Measurements from ENCODE around the gene STIM1. TPM values are rescaled to one million over a fixed set of nuclear protein-coding genes. Genes with fewer than 3 reads are reported as not detected.
"Not testable (repeated sequence)": the region's sequence is repeated elsewhere in the genome, so short reads cannot be mapped to it uniquely, and the experiment has no call there.

The STIM1 gene
- total and polyA plus RNA-seq, 4 donors = 32.1 to 51.5 (median 41.6) TPM

DNA sequence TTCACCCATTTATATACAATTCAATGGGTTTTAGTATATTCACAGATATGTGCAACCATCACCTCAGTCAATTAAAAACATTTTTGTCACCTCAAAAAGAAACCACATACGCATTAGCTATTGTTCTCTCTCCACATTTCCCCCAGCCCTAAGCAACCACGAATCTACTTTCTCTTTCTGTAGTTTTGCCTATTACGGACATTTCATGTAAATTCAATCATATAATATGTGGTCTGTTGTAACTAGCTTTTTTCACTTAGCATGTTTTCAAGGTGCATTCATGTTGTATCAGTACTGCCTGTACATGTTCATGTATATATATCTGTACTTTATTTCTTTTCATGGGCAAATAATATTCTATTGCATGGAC lies 134.4 kb downstream of the STIM1 start:
- no CpG with 5 or more reads among the region's 3 CpGs for WGBS (ENCODE audit: insufficient coverage)
- no peak overlapping the region for H3K27ac ChIP-seq (ENCODE audit: low read depth, low read length)
- no peak for DNase-seq (ENCODE audit: low read depth in 4 of 6, low spot score in 6 of 6)
- H3K36me3 ChIP-seq (ENCODE audit: control insufficient read depth, insufficient read depth, low read length) = no peaks in the 10 kb centered on the region
- H3K4me3 ChIP-seq (ENCODE audit: low read depth, low read length) = no peak overlapping the region
- H3K27me3 ChIP-seq (ENCODE audit: control insufficient read depth, insufficient read depth, low read length) = no peaks in the 10 kb centered on the region
- peaks cover 5% of the 10 kb centered on the region for H3K4me1 ChIP-seq (ENCODE audit: control insufficient read depth, insufficient read depth, low read length)
- no peaks in the 10 kb centered on the region for H3K9me3 ChIP-seq (ENCODE audit: control insufficient read depth, insufficient read depth, low read length)

DNA sequence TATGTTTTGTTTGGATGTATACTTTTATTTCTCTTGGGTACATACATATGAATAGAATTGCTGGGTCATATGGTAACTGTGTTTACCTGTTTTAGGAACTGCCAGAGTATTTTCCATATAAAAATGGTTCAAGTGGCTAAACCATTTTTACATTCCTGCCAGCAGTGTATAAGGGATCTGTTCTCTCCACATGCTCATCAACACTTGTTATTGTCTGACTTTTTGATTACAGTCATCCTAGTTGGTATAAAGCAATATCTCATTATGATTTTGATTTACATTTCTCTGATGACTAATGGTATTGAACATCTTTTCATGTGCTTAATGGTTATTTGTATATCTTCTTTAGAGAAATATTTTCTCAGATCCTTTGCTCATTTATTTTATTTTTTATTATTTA lies 134.9 kb downstream of the STIM1 start:
- DNase-seq (ENCODE audit: low read depth in 4 of 6, low spot score in 6 of 6) = no peak
- no peaks in the 10 kb centered on the region for H3K27me3 ChIP-seq (ENCODE audit: control insufficient read depth, insufficient read depth, low read length)
- H3K4me3 ChIP-seq (ENCODE audit: low read depth, low read length) = no peak overlapping the region
- peaks cover 5% of the 10 kb centered on the region for H3K4me1 ChIP-seq (ENCODE audit: control insufficient read depth, insufficient read depth, low read length)
- no peaks in the 10 kb centered on the region for H3K36me3 ChIP-seq (ENCODE audit: control insufficient read depth, insufficient read depth, low read length)
- no peak overlapping the region for H3K27ac ChIP-seq (ENCODE audit: low read depth, low read length)
- no peaks in the 10 kb centered on the region for H3K9me3 ChIP-seq (ENCODE audit: control insufficient read depth, insufficient read depth, low read length)

DNA sequence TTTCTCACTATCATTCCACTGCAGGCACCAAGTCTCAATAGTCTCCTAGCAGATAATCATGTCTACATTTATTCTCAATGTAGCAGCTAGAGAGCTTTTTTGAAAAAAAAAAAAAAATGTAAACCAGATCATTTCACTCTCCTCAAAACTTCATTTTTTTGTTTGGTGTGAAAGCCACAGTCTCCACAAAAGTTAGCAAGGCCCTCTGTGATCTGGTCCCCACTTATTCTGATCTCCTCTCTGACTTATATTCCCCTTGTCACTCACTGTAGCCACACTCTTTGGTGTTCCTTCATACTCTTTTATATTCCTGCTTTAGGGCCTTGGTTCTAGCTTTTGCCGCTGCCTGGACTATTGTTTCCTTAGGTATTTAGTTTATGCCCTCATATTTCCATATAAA lies 137.5 kb downstream of the STIM1 start:
- WGBS (ENCODE audit: insufficient coverage) = no CpG with 5 or more reads among the region's 1 CpG
- H3K27ac ChIP-seq (ENCODE audit: low read depth, low read length) = no peak overlapping the region
- H3K4me3 ChIP-seq (ENCODE audit: low read depth, low read length) = no peak overlapping the region
- H3K4me1 ChIP-seq (ENCODE audit: control insufficient read depth, insufficient read depth, low read length) = peaks cover 5% of the 10 kb centered on the region
- no peaks in the 10 kb centered on the region for H3K9me3 ChIP-seq (ENCODE audit: control insufficient read depth, insufficient read depth, low read length)
- no peaks in the 10 kb centered on the region for H3K27me3 ChIP-seq (ENCODE audit: control insufficient read depth, insufficient read depth, low read length)
- no peaks in the 10 kb centered on the region for H3K36me3 ChIP-seq (ENCODE audit: control insufficient read depth, insufficient read depth, low read length)
- no peak for DNase-seq (ENCODE audit: low read depth in 4 of 6, low spot score in 6 of 6)

DNA sequence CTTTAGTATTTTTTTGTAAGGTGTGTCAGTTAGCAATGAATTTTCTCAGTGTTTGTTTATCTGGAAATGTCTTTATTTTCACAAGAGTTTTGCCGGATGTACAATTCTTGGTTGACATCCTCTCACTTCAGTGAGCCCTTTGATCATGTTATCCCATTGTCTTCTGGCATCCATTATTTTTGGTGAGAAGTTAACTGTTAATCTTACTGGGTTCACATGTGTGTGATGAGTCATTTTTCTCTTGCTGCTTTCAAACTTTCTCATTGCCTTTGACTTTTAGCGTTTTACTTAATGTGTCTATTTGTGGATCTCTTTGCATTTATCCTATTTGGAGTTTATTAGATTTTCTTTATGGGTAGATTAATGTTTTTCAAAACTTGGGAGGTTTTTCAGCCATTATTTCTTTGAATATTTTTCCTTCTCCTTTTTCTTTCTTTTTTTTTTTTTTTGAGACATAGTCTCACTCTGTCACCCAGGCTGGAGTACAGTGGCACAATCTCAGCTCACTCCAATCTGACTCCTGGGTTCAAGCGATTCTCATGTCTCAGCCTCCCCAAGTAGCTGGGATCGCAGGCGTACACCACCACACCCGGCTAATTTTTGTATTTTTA lies 138.7 kb downstream of the STIM1 start:
- no peak for DNase-seq (ENCODE audit: low read depth in 4 of 6, low spot score in 6 of 6)
- WGBS (ENCODE audit: insufficient coverage) = no CpG with 5 or more reads among the region's 6 CpGs
- H3K4me1 ChIP-seq (ENCODE audit: control insufficient read depth, insufficient read depth, low read length) = peaks cover 4% of the 10 kb centered on the region

DNA sequence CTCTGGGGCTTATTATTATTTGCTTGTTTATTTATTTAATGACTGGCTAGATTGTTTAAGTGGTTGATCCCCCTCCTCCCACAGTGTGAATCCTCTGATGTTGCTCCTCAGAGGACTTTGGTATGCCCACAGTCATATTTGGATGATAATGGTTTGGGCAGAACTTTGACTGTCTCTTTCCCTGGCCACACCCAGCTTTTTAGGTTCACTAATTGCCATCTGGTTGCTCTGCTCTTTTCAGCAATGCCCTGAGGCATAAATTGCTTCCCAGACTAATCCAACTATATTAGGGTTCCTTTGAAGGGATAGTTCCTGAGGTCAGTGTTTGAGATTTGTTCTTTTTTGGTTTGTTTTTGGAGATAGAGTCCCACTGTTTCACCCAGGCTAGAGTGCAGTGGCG lies 139.8 kb downstream of the STIM1 start:
- Histone ChIP-seq H3K4me1 (ENCODE audit: control insufficient read depth, insufficient read depth, low read length) (no peaks in the 10 kb centered on the region), H3K27me3 (ENCODE audit: control insufficient read depth, insufficient read depth, low read length) (no peaks in the 10 kb centered on the region), H3K9me3 (ENCODE audit: control insufficient read depth, insufficient read depth, low read length) (no peaks in the 10 kb centered on the region), H3K27ac (ENCODE audit: low read depth, low read length) (no peak overlapping the region), H3K36me3 (ENCODE audit: control insufficient read depth, insufficient read depth, low read length) (no peaks in the 10 kb centered on the region), H3K4me3 (ENCODE audit: low read depth, low read length) (no peak overlapping the region)
- no peak for DNase-seq (ENCODE audit: low read depth in 4 of 6, low spot score in 6 of 6)
- WGBS (ENCODE audit: insufficient coverage) = no CpG with 5 or more reads among the region's 1 CpG

More for the DNA sequence above, 138.7 kb downstream of the STIM1 start:
- Histone ChIP-seq H3K36me3 (ENCODE audit: control insufficient read depth, insufficient read depth, low read length) (no peaks in the 10 kb centered on the region), H3K9me3 (ENCODE audit: control insufficient read depth, insufficient read depth, low read length) (no peaks in the 10 kb centered on the region), H3K27me3 (ENCODE audit: control insufficient read depth, insufficient read depth, low read length) (no peaks in the 10 kb centered on the region), H3K27ac (ENCODE audit: low read depth, low read length) (no peak overlapping the region), H3K4me3 (ENCODE audit: low read depth, low read length) (no peak overlapping the region)

DNA sequence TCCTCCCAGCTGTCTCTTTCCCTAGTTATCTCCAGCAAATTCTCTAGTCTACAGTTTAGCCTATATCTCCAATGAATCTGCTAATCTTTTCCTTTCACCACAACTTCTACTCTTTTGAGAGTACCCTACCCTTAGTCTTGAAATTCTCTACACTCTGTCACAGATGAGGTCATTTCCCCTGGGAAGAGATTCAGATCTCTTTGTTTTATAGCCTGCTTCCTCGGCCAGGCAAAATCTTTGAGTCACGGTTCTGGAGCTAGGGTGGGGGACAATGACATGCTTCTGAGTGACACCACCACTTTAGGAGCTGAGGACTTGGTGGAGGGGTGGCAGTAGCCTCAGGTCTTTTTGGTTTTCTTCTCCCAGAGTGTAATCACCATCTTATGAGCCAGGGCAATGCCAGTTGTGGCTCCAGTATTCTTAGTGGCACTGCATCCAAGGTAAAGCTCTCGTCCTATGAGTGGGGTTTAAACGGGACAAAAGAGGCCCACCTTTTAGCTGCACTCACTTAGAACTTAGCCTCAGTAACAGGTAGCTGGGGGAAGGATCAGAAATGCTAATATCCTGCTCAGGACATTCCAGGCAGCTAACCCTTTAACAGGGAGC lies 140.6 kb downstream of the STIM1 start:
- H3K36me3 ChIP-seq (ENCODE audit: control insufficient read depth, insufficient read depth, low read length) = no peaks in the 10 kb centered on the region
- no peak overlapping the region for H3K4me3 ChIP-seq (ENCODE audit: low read depth, low read length)
- no peak overlapping the region for H3K27ac ChIP-seq (ENCODE audit: low read depth, low read length)
- DNase-seq (ENCODE audit: low read depth in 4 of 6, low spot score in 6 of 6) = no peak
- H3K27me3 ChIP-seq (ENCODE audit: control insufficient read depth, insufficient read depth, low read length) = no peaks in the 10 kb centered on the region
- H3K4me1 ChIP-seq (ENCODE audit: control insufficient read depth, insufficient read depth, low read length) = no peaks in the 10 kb centered on the region
- H3K9me3 ChIP-seq (ENCODE audit: control insufficient read depth, insufficient read depth, low read length) = no peaks in the 10 kb centered on the region
- WGBS (ENCODE audit: insufficient coverage) = 75% methylated on average over 1 of the region's 4 CpGs

DNA sequence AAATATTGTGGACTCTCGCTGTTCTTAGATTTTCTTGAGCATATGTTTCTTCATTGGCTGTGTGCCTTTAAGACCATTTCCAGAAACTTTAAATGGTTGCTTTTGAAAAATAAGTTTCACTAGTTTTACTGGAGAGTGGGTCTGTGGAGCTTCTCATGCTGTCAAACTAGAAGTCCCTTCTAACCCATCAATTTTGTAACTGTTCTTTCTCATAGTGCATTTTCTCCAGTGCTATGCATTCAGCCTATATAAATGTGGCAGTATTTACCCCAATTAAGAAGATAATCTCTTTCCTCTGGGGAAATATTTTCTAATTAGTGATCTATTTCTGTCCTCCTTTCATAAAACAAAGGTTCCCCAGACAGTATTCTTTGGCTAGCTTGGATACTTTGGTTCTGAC lies 141.2 kb downstream of the STIM1 start:
- H3K27ac ChIP-seq (ENCODE audit: low read depth, low read length) = no peak overlapping the region
- no peaks in the 10 kb centered on the region for H3K36me3 ChIP-seq (ENCODE audit: control insufficient read depth, insufficient read depth, low read length)
- no peaks in the 10 kb centered on the region for H3K27me3 ChIP-seq (ENCODE audit: control insufficient read depth, insufficient read depth, low read length)
- no peaks in the 10 kb centered on the region for H3K9me3 ChIP-seq (ENCODE audit: control insufficient read depth, insufficient read depth, low read length)
- no peak for DNase-seq (ENCODE audit: low read depth in 4 of 6, low spot score in 6 of 6)
- no peaks in the 10 kb centered on the region for H3K4me1 ChIP-seq (ENCODE audit: control insufficient read depth, insufficient read depth, low read length)
- no peak overlapping the region for H3K4me3 ChIP-seq (ENCODE audit: low read depth, low read length)
- 83% methylated on average over 1 of the region's 1 CpG for WGBS (ENCODE audit: insufficient coverage)

DNA sequence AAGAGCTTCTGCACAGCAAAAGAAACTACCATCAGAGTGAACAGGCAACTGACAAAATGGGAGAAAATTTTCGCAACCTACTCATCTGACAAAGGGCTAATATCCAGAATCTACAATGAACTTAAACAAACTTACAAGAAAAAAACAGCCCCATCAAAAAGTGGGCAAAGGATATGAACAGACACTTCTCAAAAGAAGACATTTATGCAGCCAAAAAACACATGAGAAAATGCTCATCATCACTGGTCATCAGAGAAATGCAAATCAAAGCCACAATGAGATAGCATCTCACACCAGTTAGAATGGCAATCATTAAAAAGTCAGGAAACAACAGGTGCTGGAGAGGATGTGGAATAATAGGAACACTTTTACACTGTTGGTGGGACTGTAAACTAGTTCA lies 149.3 kb downstream of the STIM1 start:
- WGBS (ENCODE audit: insufficient coverage) = no CpG with 5 or more reads among the region's 1 CpG

DNA sequence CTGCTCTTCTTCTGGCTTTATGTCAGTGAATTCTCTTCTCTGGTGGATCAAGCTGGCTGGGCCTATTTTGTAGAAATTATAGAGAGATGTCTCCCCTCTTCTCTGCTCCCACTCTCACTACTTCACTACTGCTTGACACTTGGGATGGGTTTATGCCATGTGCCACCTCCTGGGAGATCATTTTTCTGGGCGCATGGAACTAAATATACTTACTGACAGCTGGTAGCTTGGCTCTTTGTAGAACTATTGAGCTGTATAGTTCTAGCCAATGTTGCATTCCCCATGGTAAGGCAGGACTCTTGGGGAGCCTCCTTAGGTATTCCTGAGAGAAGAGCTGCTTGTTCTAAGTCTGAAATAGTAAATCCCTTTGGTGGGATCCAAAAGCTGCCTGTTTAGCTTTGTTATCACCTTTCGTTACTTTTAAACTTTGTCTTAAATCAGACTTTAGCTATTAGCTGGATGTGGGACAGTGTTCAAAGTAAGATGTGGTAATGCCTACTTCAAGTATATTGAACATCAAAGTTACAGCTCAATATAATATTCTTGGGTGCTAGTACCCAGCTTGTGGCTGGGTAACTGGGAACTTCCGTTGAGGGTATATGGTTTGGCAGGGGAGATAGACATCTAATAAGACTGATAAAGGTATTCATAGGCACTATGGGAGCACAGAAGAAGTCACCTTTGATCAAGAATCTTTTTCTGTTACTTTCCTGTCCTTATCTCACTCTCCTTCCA lies 151.6 kb downstream of the STIM1 start:
- Histone ChIP-seq H3K36me3 (ENCODE audit: control insufficient read depth, insufficient read depth, low read length) (no peaks in the 10 kb centered on the region), H3K4me1 (ENCODE audit: control insufficient read depth, insufficient read depth, low read length) (no peaks in the 10 kb centered on the region), H3K27me3 (ENCODE audit: control insufficient read depth, insufficient read depth, low read length) (no peaks in the 10 kb centered on the region), H3K27ac (ENCODE audit: low read depth, low read length) (no peak overlapping the region), H3K9me3 (ENCODE audit: control insufficient read depth, insufficient read depth, low read length) (no peaks in the 10 kb centered on the region), H3K4me3 (ENCODE audit: low read depth, low read length) (no peak overlapping the region)
- DNase-seq (ENCODE audit: low read depth in 4 of 6, low spot score in 6 of 6) = no peak
- WGBS (ENCODE audit: insufficient coverage) = no CpG with 5 or more reads among the region's 3 CpGs

More for the DNA sequence above, 149.3 kb downstream of the STIM1 start:
- not testable (repeated sequence) for H3K4me1 ChIP-seq (ENCODE audit: control insufficient read depth, insufficient read depth, low read length); DNase-seq (ENCODE audit: low read depth in 4 of 6, low spot score in 6 of 6); H3K27me3 ChIP-seq (ENCODE audit: control insufficient read depth, insufficient read depth, low read length); H3K36me3 ChIP-seq (ENCODE audit: control insufficient read depth, insufficient read depth, low read length); H3K27ac ChIP-seq (ENCODE audit: low read depth, low read length); H3K9me3 ChIP-seq (ENCODE audit: control insufficient read depth, insufficient read depth, low read length); H3K4me3 ChIP-seq (ENCODE audit: low read depth, low read length)

DNA sequence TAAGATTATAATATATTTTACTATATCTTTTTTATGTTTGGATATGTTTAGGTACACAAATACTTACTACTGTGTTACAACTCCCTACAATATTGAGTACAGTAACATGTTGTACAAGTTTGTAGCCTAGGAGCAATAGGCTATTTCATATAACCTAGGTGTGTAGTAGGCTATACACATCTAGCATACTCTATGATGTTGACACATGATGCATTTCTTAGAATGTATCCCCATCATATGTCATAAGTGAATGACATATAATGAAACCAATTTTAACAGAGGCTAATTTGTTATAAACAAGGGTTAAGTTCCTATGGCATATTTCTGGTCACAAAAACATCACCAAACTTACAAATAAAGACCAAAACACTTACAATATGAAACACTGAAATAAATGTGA lies 152.7 kb downstream of the STIM1 start:
- DNase-seq (ENCODE audit: low read depth in 4 of 6, low spot score in 6 of 6) = no peak
- Histone ChIP-seq H3K4me1 (ENCODE audit: control insufficient read depth, insufficient read depth, low read length) (no peaks in the 10 kb centered on the region), H3K27me3 (ENCODE audit: control insufficient read depth, insufficient read depth, low read length) (no peaks in the 10 kb centered on the region), H3K4me3 (ENCODE audit: low read depth, low read length) (no peak overlapping the region), H3K36me3 (ENCODE audit: control insufficient read depth, insufficient read depth, low read length) (no peaks in the 10 kb centered on the region), H3K27ac (ENCODE audit: low read depth, low read length) (no peak overlapping the region), H3K9me3 (ENCODE audit: control insufficient read depth, insufficient read depth, low read length) (no peaks in the 10 kb centered on the region)
